GM12873 (cell line): ENCODE measurements around the gene HRH2.

Experiments
- CTCF ChIP-seq: IDR thresholded peaks from 2 replicates; pipeline ENCODE4 v1.5.1; 2012; ENCODE audit warnings: low read depth, mild to moderate bottlenecking, moderate library complexity, low read length, control low read depth; ENCODE audit not compliant: insufficient read depth; ENCODE audit errors: missing control alignments

HRH2 gene

GRCh38 chr5:175731756-175732465 is 74.0 kb downstream of the HRH2 start:
- TF ChIP-seq CTCF: no peak

GRCh38 chr5:175733017-175733416 is 75.1 kb downstream of the HRH2 start:
- no peak for TF ChIP-seq CTCF

- TF ChIP-seq CTCF: no peak
These were observed 76.1 kb downstream of the HRH2 start for GRCh38 chr5:175734016-175734415.

- no peak for TF ChIP-seq CTCF
These were observed 76.6 kb downstream of the HRH2 start for GRCh38 chr5:175734501-175734900.

GRCh38 chr5:175735701-175736100 is 77.8 kb downstream of the HRH2 start:
- no peak for TF ChIP-seq CTCF

- TF ChIP-seq CTCF: no peak
These were observed 78.8 kb downstream of the HRH2 start for GRCh38 chr5:175736652-175737051.

- no peak for TF ChIP-seq CTCF
These were observed 79.6 kb downstream of the HRH2 start for GRCh38 chr5:175737481-175737880.
